ENCODE measurements around the gene LSM11. TPM values are rescaled to one million over a fixed set of nuclear protein-coding genes. Genes with fewer than 3 reads are reported as not detected.

Gene LSM11
- total RNA-seq, 1 donor, result 4.7 TPM

DNA sequence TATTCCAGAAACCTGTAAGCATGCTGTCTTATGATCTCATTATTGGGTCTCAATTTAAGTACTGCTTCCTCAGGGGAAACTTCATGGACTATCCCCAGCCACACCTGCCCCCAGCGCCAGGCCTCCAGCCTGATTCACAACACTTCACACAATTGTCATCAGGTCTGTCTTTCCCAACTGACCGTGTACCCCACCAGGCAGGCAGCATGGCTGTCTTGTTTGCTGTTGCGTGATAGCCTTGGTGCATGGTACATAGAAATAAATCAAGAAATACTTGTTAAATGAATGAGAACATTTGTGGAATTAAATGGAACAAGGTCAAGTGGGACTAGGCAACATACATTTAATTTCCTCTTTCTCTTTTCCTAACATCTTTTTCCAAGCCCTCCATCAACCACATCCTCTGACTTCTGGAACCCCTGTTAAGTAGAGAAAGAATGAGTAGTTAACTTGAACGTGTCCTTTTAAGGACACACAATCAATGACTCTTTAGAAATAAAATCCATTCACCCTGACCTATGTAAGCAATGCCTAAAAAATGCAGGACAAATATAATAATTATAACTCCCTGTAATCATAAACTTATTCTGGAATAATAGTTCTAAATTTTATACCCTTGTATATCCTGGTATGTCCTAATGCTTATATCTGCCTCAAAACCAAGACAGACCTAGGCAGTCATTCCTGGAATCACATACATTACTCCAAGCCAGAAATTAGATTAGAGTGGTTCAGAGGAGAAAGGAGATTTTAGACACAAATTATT is 29.5 kb upstream of the LSM11 start:
- Histone ChIP-seq H4K20me1 (ENCODE audit: insufficient read depth, low read length) (no peaks in the 10 kb centered on the region), H3K27ac (ENCODE audit: low read depth, low read length) (no peak overlapping the region), H3K27me3 (ENCODE audit: insufficient read depth, low read length) (no peaks in the 10 kb centered on the region), H3K9me3 (ENCODE audit: low read depth, low read length) (no peaks in the 10 kb centered on the region), H3K36me3 (ENCODE audit: insufficient read depth, low read length) (no peaks in the 10 kb centered on the region), H3K79me2 (ENCODE audit: insufficient read depth, low read length) (no peaks in the 10 kb centered on the region), H3K4me1 (ENCODE audit: insufficient read depth, low read length) (peaks cover 31% of the 10 kb centered on the region), H3K4me3 (ENCODE audit: insufficient read depth, low read length) (no peak overlapping the region), H3K4me2 (ENCODE audit: insufficient read depth, low read length) (no peak overlapping the region), H2AFZ (ENCODE audit: low read length) (peak overlapping the region; percentile 30)
- TF ChIP-seq, protein P1, sequence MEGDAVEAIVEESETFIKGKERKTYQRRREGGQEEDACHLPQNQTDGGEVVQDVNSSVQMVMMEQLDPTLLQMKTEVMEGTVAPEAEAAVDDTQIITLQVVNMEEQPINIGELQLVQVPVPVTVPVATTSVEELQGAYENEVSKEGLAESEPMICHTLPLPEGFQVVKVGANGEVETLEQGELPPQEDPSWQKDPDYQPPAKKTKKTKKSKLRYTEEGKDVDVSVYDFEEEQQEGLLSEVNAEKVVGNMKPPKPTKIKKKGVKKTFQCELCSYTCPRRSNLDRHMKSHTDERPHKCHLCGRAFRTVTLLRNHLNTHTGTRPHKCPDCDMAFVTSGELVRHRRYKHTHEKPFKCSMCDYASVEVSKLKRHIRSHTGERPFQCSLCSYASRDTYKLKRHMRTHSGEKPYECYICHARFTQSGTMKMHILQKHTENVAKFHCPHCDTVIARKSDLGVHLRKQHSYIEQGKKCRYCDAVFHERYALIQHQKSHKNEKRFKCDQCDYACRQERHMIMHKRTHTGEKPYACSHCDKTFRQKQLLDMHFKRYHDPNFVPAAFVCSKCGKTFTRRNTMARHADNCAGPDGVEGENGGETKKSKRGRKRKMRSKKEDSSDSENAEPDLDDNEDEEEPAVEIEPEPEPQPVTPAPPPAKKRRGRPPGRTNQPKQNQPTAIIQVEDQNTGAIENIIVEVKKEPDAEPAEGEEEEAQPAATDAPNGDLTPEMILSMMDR (IDR thresholded peaks at IDR 0.05; ENCODE audit: extremely low read depth, low read depth, low read length), result no peak
- DNase-seq (ENCODE audit: insufficient read length, low spot score, missing footprints), result no peak

DNA sequence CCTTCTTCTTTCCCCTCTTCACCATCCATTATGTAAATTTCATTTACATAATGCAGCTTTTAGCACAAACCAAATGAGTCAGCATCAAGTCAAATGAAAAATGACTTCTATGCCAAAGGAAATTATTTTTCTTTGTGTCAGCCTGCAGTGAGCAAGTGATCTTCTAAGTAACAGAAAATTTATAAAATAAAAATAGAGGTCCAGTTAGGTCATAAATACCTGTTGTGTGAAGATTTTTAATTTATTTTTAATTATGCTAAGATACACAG is 29.0 kb upstream of the LSM11 start:
- no peaks in the 10 kb centered on the region for H3K9me3 ChIP-seq (ENCODE audit: low read depth, low read length)
- no peaks in the 10 kb centered on the region for H3K27me3 ChIP-seq (ENCODE audit: insufficient read depth, low read length)
- no peaks in the 10 kb centered on the region for H3K36me3 ChIP-seq (ENCODE audit: insufficient read depth, low read length)
- TF ChIP-seq, protein P1 (IDR thresholded peaks at IDR 0.05; ENCODE audit: extremely low read depth, low read depth, low read length), result no peak
- H3K4me2 ChIP-seq (ENCODE audit: insufficient read depth, low read length), result no peak overlapping the region
- no peak overlapping the region for H2AFZ ChIP-seq (ENCODE audit: low read length)
- no peaks in the 10 kb centered on the region for H3K79me2 ChIP-seq (ENCODE audit: insufficient read depth, low read length)
- H4K20me1 ChIP-seq (ENCODE audit: insufficient read depth, low read length), result no peaks in the 10 kb centered on the region
- H3K4me3 ChIP-seq (ENCODE audit: insufficient read depth, low read length), result no peak overlapping the region
- DNase-seq (ENCODE audit: insufficient read length, low spot score, missing footprints), result no peak
- no peak overlapping the region for H3K27ac ChIP-seq (ENCODE audit: low read depth, low read length)
- H3K4me1 ChIP-seq (ENCODE audit: insufficient read depth, low read length), result peaks cover 29% of the 10 kb centered on the region

DNA sequence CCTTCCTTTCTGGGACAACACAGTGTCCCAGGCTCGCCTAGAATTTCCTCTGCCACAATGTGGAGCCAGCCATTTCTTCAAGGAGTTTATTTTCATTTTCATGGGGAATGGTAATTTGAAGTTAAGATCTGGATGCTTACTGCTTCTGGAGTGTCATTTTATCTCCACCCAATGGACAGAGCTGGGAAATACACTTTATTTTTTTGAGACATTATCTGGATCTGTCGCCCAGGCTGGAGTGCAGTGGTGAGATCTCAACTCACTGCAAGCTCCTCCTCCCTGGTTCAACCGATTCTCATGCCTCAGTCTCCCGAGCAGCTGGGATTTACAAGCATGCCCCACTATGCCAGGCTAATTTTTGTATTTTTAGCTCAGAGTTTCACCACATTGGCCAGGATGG is 25.0 kb upstream of the LSM11 start:
- Histone ChIP-seq H3K4me3 (ENCODE audit: insufficient read depth, low read length) (no peak overlapping the region), H3K36me3 (ENCODE audit: insufficient read depth, low read length) (no peaks in the 10 kb centered on the region), H3K79me2 (ENCODE audit: insufficient read depth, low read length) (no peaks in the 10 kb centered on the region), H3K4me2 (ENCODE audit: insufficient read depth, low read length) (peak overlapping the region; percentile 26), H4K20me1 (ENCODE audit: insufficient read depth, low read length) (no peaks in the 10 kb centered on the region), H3K27me3 (ENCODE audit: insufficient read depth, low read length) (no peaks in the 10 kb centered on the region), H3K4me1 (ENCODE audit: insufficient read depth, low read length) (peaks cover 9% of the 10 kb centered on the region), H3K27ac (ENCODE audit: low read depth, low read length) (peak overlapping the region; percentile 0), H3K9me3 (ENCODE audit: low read depth, low read length) (no peaks in the 10 kb centered on the region), H2AFZ (ENCODE audit: low read length) (peak overlapping the region; percentile 44)
- peak; percentile 79 for DNase-seq (ENCODE audit: insufficient read length, low spot score, missing footprints)
- TF ChIP-seq, protein P1 (IDR thresholded peaks at IDR 0.05; ENCODE audit: extremely low read depth, low read depth, low read length), result peak; percentile 67

DNA sequence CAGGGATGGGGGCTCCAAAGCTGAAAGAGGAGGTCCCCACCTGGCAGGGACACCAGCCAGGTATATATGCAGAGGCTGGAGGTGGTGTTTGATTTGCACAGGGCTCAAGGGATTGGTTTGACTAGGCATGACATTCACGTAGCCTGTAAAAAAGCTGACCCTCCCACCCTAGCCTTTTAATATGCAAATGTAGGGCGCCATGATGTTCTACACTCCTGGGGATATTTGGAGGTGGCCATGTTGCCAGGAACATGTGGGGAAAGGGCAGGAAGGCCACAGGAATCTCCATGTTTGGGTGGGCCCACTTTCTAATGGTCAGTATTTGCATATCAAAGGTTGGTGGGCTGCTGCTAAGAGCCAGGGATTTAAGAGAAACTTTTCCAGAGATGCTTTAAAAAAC is 24.3 kb upstream of the LSM11 start:
- H2AFZ ChIP-seq (ENCODE audit: low read length), result no peak overlapping the region

More for the DNA sequence above, 24.3 kb upstream of the LSM11 start:
- H3K36me3 ChIP-seq (ENCODE audit: insufficient read depth, low read length), result no peaks in the 10 kb centered on the region
- H3K9me3 ChIP-seq (ENCODE audit: low read depth, low read length), result no peaks in the 10 kb centered on the region
- H3K4me1 ChIP-seq (ENCODE audit: insufficient read depth, low read length), result peaks cover 5% of the 10 kb centered on the region
- H3K27ac ChIP-seq (ENCODE audit: low read depth, low read length), result no peak overlapping the region
- no peaks in the 10 kb centered on the region for H3K79me2 ChIP-seq (ENCODE audit: insufficient read depth, low read length)
- H3K27me3 ChIP-seq (ENCODE audit: insufficient read depth, low read length), result no peaks in the 10 kb centered on the region
- H4K20me1 ChIP-seq (ENCODE audit: insufficient read depth, low read length), result no peaks in the 10 kb centered on the region
- H3K4me2 ChIP-seq (ENCODE audit: insufficient read depth, low read length), result no peak overlapping the region
- DNase-seq (ENCODE audit: insufficient read length, low spot score, missing footprints), result no peak
- no peak overlapping the region for H3K4me3 ChIP-seq (ENCODE audit: insufficient read depth, low read length)
- TF ChIP-seq, protein P1 (IDR thresholded peaks at IDR 0.05; ENCODE audit: extremely low read depth, low read depth, low read length), result no peak
